Fibroblast of skin of right quadriceps (primary cell): Measurements from ENCODE around the gene AURKAIP1.
"Not testable (repeated sequence)": the region's sequence is repeated elsewhere in the genome, so short reads cannot be mapped to it uniquely, and the experiment has no call there.

Source experiments
- DNase-seq: peaks from one replicate; pipeline ENCODE4 v3.0.0-alpha.2; 2013

Gene AURKAIP1

DNA sequence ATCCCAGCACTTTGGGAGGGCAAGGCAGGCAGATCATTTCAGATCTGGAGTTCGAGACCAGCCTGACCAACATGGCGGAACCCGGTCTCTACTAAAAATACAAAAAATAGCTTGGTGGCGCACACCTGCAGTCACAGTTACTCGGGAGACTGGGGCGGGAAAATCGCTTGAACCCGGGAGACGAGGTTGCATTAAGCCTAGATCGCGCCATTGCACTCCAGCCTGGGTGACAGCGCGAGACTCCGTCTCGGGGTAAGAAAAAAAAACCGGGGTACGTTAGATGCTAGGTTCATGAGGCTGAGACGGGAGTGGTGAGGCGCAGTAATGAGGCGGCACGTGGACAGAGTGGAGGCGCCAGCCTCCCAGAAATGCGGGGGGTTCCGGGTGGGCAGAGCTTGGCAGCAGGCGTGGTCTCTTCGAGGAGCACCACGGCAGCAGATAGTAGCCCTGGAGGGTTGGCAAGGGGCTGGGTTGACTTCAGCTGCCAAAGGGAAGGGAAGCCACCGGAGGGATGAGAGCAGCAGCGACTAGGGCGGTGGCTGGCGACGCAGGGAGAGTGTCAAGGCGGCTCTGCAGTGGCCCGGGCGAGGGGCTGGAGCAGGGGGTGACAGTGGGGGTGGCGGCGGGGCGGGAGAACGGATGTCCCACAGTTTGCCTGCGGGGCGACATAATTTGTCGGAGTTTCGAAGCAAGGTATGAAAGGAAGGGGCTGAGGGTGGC, 31.3 kb upstream of the AURKAIP1 start:
- DNase-seq = no peak

DNA sequence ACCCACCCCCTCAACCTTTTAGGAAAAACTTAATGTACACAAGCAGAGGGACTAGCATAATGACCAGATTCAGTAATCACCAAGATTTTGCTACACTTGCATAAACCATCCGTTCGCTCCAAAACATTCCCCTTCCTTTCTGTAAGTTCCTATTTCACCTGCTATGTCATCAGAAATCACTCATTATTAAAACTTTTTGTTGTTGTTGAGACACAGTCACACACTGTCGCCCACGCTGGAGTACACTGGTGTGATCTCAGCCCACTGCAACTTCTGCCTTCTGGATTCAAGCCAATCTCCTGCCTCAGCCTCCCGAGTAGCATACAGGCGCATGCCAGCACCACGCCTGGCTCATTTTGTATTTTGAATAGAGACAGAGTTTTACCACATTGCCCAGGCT, 28.6 kb upstream of the AURKAIP1 start:
- DNase-seq = no peak

DNA sequence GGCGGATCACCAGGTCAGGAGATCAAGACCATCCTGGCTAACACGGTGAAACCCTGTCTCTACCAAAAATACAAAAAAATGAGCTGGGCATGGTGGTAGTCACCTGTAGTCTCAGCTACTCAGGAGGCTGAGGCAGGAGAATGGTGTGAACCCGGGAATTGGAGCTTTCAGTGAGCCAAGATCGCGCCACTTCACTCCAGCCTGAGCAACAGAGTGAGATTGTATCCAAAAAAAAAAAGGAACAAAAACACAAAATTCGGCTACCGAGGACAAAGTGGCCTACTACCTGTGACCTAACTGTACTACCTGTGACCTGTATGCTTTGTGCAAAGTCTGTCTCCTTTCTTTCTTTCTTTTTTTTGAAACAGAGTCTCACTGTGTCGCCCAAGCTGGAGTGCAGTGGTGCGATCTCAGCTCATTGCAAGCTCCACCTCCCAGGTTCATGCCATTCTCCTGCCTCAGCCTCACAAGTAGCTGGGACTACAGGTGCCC, 27.9 kb upstream of the AURKAIP1 start:
- DNase-seq = not testable (repeated sequence)

DNA sequence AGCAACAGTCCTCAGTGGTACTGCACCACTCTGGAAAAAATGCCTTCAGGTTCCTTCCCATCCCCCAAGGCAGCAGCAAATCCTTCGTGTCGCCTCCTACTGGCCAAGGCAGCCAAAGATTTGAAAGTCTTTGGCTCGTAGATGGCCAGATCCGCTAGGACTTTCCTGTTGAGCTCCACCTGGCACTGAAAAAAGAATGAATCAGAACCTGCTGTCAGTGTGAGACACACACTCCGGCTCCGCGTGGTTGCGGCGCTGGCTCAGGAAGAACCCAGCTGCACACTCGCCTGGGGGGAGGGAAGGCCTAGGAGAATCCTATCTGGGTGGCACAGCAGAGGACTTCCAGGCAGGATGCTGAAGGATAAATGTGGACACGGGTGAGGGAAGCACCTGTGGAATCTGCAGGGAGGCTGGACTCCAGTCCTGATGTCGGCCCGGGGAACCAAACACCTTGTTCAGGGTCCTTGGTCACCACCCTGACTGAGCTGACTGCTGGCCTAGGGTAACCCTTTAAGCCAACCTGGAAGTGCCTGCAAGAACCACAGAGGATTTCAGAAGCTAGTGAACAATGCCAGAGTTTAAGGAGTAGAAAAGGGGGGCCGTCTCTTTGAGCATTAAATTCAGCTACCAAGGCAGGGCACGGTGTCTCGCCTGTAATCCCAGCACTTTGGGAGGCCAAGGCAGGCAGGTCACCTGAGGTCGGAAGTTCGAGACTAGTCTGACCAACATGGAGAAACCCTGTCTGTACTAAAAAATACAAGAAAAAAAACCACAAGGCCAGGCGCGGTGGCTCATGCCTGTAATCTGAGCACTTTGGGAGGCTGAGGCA, 27.3 kb upstream of the AURKAIP1 start:
- DNase-seq = peak; percentile 52

DNA sequence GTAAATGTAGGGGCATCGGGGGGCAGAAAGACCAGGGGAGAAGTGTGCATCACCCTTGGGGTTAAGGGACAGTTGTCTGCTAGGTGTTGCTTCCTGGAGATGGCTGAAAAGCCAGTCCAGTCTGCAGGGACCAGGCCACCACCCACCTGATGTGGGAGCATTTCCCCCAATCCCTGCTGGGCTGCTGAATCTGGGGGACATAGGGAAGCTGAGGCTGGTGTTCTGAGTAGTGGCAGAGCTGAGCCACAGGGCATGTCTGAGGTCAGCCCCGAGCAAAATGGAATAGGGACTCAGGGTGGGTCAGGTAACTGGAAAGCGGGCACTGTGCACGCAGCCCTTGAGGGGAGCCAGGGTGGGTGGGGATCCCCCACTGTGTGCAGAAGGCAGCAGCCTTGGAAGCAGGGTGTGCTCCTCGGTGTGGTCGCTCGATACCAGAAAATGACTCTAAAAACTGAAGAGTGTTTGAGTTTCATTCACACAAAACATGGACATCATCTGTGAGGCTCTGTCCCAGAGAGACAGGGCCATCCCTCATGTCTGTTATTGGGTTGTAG, 26.5 kb upstream of the AURKAIP1 start:
- DNase-seq = no peak

DNA sequence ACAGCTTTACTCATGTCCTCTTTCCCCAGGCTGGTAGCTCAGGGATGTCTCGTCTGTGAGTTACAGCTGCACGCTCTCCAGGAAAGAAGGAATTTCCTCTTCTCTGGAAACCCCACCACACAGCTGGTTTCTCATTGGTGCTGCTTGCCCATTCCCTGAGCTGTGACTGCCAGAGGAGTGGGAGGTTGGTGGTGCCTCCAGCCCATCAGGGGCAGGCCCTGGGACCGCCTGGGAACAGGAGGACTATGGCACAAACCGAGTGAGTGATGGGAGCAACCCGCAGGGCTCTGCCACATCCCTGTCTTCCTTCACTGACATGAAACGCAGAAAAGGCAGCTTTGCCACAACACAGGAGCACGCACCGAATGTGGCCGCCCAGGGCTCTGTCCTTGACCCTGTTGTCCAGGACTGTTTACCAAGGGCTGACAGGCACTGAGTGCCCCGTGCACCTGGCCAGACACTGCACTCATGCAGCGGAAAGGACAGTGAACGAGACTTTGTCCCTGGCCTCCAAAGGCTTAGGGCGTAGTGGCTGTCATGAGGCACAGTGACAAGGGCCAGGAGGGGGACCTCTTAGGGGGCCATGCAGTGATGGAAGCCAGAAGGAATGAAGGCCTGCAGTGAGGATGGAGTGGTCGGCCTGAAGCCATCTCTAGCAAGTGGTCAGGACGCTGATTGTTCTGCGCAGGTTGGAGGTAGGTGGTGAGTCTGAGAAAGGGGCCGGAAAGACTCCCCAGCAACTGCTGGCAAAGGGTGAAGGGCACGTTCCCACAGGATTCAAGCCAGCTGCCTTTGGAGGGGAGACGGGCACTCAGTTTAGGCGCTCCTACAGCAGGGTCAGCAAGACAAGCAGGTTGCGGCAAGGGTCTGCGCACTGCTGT, 25.8 kb upstream of the AURKAIP1 start:
- DNase-seq = no peak

DNA sequence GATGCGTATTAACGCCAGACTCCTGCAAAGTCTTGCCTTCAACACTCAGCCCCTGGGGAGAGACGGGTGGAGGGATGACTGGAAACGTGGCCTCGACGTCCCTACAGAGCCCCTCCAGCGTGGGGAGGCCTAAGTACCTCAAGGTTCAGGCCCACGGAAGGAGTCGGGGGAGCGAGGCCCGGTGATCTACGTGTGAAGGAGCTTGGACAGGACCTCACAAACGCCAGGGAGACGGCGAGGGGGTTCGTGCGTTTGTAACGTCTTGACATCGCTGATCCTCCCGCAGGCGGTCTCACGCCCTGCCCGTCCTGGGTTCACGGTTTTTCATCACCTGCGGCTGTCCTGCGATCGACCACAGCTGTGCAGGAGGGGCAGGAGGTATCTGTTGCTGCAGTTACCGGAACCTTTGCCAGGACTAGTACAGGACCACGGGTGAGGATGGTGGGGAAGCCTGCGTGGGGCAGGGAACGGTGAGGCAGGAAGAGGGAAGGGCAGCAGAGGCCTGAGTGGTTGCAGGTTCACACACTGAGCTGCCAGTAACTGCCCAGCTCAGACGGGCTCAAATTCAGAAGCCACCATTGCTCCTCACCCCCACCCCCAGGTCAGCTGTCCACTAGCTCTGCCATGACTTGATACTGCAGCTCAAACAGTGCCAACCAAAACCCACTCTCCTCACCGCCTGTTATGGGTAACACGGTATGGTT, 25.0 kb upstream of the AURKAIP1 start:
- DNase-seq = no peak

DNA sequence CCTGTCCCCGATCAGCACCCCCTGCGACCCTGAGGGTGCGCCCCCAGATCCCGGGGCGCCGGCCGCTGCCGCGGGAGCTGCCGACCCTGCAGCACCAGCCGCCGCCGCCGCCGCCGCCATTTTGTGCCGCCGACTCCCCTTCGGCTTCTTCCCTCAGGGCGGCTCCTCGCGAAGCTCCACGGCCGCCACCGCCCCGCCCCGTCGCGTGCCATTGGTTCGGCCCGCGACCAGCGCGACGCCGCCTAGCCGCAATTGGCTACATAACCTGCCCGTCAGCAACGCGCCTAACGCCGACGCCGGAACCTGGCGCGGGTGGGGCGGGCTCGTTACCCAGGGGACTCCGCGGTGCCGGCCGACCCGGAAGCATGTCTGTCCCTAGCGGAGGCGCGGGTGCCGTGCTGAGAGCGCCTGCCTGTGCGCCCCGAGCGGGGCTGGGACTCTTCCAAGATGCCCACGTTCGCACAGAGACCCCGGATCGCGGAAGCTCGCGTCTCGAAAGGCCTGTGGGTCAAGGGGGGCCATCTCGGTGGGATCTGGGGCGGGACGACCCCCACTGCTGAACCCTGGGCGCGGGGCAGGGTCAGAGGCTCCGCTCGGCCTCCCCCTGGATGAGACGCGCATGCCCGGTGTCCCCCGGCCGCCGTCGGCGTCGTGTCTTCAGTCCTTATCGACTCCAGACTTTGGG, 24.3 kb upstream of the AURKAIP1 start, which contains the start of gene CCNL2:
Gene CCNL2 (minus strand): TSS at position 149 of the 685 bp plus-strand sequence. CDS start 29 bp downstream, at position 120.
- peak; percentile 99 for DNase-seq

DNA sequence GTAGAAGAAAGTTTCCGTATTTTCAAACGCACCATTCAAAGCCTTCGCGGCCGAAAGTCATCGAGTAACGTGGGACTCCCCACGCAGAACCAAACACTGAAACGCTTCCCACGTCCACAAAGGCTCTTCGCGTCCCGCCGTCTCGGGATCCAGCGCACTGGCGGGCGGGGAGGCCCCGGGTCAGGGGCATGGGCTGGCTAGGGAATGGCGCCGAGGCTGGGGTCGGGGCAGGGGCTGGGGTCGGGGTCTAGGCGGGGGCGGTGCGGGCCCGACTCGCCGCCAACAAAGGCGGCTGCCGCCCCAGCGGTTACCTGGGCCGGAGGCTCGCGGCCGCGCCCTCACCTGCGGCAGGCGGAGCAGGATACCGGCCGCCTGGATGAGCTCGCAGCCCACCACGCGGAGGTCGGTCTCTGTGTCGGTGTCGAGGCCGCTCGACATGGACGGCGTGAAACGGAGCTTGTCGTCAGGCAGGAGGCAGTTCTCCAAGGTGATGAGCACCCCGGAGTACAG, 23.7 kb upstream of the AURKAIP1 start:
- no peak for DNase-seq

DNA sequence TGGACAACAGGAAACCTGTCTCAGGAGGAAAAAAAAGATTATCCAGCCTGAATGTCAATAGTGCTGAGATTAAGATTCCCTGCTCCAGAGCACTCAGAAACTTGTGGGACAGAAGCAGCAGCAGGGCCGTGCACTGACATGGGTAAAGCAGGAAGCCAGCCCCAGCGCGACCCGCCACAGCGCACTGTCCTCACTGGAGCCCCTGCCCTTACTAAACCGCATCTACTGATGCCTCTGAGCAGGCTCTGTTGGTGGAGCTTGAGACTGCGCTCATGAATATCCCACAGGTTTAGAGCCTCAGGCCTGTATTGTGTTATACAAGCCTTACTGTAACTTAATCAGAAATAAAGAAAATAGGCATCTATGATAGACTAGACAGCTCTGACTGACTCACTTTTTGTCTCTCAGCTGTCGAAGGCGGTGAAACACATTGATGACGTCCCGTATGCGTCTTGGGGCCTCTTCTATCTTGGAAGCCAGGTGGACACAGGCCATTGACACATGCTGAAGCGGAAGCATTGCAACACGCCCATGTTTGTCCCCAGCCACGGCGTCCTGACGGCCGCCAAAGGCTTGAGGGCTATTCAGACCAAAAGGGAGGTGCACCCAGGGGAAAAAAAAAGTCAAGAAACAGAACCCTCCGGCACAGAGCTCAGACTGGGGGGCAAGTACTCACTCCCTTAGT, 23.0 kb upstream of the AURKAIP1 start:
- no peak for DNase-seq

DNA sequence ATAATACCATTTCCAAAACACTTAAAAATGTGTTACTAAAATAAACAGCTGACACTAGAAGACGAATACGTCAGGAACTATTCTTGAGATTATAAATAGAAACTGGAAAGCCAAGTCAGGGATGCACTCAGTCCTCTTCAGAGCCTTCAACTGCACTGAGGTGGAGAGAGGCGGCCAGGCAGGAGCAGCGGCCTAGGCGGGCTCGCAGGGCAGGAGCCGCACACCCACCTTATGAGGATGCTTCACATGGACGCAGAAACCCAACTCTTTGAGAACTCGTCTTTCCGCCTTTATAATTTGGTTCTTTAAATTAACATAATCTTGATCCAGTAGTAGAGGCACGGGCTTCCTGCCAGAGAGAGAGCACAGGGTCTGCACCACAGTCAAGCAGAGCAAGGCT, 20.2 kb upstream of the AURKAIP1 start:
- no peak for DNase-seq

DNA sequence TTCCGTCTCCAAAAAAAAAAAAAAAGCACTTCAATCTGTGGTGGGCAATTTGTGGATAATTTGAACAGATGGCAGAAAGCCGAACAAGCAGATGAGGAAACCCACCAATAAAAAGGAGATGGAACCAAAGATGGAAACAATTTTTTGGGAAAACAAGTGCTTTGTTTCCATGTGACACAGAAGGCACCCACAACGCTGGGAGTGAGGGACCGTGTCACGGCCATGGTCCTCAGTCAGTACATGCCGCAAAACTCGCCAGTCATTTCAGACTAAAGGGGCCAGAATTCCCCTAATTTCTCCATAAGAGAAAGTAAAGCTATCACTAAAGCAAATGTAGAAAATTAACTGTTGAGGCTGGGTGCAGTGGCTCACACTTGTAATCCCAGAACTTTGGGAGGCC, 19.1 kb upstream of the AURKAIP1 start:
- DNase-seq = no peak

DNA sequence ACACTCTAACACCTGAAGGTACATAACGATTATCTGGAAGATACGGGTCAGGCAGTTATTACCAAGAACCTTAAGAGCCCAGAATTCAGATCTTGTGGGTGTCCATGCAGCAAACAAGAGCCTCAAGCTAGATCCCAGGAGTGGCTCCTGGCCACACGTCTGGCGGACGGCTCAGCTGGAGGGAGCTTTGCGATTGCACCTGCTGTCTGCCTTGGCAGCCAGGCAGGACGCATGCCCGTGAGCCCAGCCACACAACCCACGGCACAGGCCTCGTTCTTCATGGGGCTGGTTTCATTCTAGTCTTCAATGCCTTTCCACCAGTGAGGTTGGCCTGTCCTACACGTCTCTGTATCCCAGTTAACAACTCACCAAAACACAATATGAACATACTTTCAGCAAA, 18.4 kb upstream of the AURKAIP1 start:
- DNase-seq = no peak

DNA sequence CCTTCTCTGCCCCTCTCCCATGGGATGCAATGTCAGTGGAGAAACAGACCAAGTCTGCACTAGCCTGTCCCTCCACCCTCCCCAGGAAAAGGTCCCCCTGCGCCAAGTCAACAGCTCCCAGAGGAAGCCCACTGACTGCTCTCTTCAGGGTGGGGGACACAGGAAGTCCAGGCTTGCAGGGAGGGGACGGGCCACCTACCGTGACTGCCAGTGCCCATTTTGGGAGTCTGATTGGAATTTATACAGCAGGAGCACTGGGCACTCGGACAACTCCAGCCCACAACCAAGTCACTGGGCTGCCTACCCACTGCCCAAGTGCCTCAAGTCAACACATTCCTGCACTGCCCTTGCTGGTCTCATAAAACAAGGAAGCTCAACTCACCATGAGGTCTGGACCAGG, 18.0 kb upstream of the AURKAIP1 start:
- DNase-seq = no peak

DNA sequence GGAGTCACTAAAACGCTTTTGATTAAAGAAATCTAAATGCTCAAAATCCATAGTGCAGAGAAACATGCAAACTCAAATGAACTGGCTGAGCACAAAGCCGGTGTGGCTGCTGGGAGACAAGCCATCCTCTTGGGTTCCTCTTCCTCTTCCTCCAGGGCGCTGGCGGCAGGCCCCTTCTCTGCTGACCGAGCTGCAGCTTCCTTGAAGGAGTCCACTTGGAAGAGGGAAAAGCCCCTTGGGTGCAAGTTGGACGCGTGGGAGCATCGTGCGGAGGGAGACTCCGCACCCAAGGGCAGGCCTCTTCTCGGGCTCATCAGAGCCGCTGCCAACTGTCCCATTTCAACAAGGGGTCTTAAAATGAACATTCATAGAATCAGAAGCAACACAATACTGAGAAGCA, 16.2 kb upstream of the AURKAIP1 start:
- DNase-seq = no peak

DNA sequence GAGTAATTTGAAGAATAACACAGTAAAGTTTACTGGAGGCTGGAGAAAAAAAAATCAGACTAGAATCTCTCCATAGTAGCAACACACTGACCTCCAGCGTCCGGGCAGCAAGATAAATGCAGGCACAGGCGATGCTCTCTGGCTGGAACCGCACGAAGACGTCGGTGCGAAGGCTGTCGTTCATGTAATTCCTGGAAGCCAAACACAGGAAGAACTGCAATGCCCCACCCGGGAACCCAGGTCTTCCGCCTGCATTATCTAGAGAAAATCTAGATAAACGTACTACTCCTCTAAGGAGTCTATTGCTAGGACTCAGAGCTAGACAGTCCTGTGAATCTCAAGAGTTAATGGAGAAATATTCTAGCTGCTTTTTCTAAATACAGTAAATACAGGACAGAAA, 15.7 kb upstream of the AURKAIP1 start:
- DNase-seq = no peak

DNA sequence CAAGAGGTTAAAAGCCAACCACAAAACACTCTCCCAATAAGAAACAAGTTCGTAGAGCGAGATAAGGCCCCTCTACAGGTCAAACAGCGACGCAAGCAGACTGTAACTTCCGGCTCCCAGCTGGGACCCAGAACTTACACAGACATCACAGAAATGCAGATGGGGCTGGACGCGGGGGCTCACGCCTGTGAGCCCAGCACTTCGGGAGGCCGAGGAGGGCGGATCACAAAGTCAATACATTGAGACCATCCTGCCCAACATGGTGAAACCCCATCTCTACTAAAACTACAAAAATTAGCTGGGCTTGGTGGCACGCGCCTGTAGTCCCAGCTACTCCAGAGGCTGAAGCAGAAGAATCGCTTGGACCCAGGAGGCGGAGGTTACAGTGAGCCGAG, 13.1 kb upstream of the AURKAIP1 start:
- no peak for DNase-seq

DNA sequence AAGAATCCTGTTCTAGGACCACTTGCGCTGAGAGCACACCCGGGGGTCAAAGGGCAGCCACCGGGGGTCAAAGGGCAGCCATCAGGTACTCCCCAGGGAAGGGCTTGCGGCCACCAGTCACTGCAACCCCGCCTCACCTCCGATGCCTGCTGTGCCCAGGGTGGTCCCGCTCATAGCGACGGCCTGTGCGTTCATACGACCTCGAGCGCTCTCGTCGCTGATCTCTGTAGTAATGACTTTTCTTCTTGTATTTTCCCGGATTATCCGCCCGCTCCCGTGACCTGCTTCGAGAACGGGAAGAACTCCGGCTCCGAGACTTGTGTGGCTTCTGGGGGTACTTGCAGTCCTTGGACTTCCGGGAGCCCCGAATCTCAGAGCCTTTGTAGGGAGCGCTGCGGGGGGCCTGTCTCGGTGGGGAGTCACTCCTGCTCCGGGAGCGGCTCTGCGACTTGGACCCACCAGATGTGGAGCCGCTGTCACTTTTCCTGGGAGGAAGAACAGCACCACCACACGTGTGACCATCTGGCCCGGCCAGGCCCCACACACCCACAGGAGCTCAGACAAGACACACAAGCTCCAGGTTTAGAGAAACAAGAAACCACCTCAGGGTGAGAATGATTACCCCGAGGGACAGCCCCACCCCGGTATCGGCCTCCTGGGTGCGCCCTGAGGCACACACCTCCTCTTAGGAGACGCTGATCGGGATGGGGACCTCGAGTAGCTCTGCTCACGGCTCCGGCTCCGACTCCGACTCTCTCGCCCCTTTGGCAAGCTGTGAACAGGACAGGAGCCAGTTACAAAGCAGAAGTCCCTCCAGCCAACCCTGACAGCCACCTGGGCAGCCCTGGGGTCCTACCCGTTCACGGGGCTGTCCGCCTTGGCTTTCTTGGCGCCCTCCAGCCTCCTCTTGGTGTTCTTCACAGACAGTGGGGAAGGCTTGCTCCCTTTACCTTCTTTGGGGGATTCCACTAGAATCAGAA, 12.4 kb upstream of the AURKAIP1 start:
- DNase-seq = no peak

DNA sequence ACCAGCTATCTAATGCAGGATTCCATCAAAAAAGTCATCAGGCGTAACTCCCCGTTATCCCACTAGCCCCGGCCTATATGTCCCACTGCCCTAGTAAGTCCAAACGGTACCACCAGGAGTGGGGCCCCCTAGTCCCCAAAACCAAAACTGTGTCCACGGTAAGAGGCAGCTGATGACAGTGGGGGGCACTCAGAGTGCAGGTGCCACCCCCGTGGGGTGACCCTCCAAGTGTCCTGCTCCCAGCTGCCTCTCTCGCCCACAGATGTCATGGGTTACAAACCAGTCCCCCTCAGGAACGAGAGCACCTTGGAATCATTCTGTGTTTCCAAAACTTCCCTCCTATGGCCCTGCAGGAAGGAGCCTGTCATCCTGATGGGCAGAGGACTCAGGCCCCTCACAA, 10.9 kb upstream of the AURKAIP1 start:
- DNase-seq = no peak
